Measurements from ENCODE around the gene CEP72. TPM values are rescaled to one million over a fixed set of nuclear protein-coding genes. Genes with fewer than 3 reads are reported as not detected.
"Not testable (repeated sequence)": the region's sequence is repeated elsewhere in the genome, so short reads cannot be mapped to it uniquely, and the experiment has no call there.

CEP72 gene
- total RNA-seq, 2 experiments from 2014 or later: 24.1 to 24.2 TPM

GRCh38 chr5:696753-697702 lies 84.9 kb downstream of the CEP72 start:
- POLR2A ChIA-PET, DNase-seq, CTCF ChIA-PET: not testable (repeated sequence)

More at GRCh38 chr5:696753-697702, 84.9 kb downstream of the CEP72 start:
- not testable (repeated sequence) for H3K4me3 Mint-ChIP-seq; H3K36me3 Mint-ChIP-seq (ENCODE audit: low read depth); H3K27ac Mint-ChIP-seq; H3K9me3 Mint-ChIP-seq; H3K4me1 Mint-ChIP-seq
- peaks cover 22% of the 10 kb centered on the region for H3K27me3 Mint-ChIP-seq

Other genes starting within 250 kb of the CEP72 start
- 10 to 100 TPM; 67.7 to 68.8 TPM for gene EXOC3, start 169.2 kb upstream of the CEP72 start, total RNA-seq
- 1 to 10 TPM; 1.2 to 1.6 TPM for gene SLC9A3, start 87.9 kb upstream of the CEP72 start, total RNA-seq
- gene TPPP, start 81.0 kb downstream of the CEP72 start, total RNA-seq: under 1 TPM; 0.10 to 0.15 TPM
- gene ZDHHC11B, start 172.4 kb downstream of the CEP72 start, total RNA-seq: not detected
- 1 to 10 TPM; 5.8 to 6.6 TPM for gene ZDHHC11, start 238.6 kb downstream of the CEP72 start, total RNA-seq